HuH-7.5 (cell line): Measurements from ENCODE around the gene GFER.
"Not testable (repeated sequence)": the region's sequence is repeated elsewhere in the genome, so short reads cannot be mapped to it uniquely, and the experiment has no call there.

Experiments used
- DNase-seq: peaks from one replicate; pipeline ENCODE4 v3.0.0; 2011; ENCODE audit warnings: low spot score

The GFER gene

DNA sequence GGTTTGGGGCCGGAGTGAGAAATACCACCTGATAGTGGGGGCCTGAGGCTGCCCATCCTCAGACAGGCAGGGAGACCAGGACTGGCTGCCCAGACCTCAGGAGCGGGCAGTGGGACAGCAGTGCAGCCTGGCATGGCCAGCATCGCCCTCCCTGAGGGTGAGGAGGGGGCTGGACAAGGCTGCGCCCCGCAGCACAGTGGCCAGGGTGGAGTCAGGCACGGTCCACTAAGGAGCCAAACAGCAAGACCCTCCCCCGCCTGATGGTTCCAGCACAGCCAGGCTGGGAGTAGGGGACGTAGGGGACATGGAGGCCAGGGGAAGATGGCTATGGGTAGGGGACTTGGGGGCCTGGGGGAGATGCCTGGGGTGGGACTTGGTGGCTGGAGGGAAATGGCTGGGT lies 22.3 kb downstream of the GFER start:
- DNase-seq = no peak

DNA sequence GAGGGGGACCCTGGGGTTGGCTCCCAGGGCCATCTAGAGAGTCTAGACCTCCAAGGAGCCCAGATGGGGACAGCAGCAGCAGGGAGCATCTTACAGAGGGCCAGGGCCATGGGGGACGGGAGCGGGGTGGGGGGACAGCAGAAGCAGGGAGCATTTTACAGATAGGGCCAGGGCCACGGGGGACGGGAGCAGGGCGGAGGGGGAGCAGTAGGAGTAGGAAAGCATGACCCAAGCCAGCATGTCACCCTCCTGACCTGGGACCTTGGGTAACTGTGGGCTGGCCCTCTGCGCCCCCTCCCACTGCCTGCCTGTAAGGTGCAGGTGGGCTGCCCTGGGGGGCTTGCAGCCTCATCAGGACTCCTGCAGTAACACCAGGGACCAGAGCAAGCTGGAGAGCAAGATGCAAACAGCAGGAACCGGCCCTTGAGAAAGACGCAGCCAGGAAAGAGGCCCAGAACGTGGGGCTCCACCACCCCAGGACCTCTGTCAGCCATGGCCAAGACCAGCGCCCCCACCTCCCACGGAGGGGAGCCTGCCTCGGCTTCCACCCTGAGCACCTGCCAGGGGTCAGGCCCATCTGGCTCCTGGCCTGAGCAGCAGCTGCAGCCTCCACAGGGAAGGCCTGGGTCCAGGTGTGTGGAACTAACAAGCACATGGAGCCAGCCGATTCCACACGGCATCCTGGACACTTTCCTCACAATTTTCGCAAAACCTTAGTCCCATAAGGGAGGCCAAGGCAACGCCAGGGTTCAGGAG lies 23.3 kb downstream of the GFER start:
- DNase-seq = no peak

DNA sequence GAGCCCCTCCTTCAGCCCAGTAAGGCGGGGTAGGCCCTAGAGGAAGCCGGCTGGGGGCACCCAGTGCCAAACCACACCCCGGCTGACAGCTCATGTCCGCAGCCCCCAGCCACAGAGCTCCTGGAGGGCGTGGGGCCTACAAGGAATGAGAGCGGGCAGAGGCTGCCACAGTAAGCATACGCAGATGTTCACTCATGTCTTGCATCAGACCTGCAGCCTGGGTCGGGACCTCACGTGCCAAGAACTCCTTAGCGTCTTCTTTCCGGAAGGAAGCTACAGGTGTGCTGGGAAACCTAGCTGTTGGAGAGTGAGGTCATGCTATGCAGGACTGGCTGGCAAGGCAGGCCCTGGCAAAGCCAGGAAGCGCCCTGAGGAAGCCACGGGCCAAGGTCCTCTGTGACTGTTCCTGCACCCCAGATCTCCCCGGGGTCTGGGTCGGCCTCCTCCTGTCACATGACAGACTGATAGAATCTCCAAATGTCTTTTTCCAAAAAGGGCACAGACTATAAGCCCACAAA lies 24.1 kb downstream of the GFER start:
- no peak for DNase-seq

DNA sequence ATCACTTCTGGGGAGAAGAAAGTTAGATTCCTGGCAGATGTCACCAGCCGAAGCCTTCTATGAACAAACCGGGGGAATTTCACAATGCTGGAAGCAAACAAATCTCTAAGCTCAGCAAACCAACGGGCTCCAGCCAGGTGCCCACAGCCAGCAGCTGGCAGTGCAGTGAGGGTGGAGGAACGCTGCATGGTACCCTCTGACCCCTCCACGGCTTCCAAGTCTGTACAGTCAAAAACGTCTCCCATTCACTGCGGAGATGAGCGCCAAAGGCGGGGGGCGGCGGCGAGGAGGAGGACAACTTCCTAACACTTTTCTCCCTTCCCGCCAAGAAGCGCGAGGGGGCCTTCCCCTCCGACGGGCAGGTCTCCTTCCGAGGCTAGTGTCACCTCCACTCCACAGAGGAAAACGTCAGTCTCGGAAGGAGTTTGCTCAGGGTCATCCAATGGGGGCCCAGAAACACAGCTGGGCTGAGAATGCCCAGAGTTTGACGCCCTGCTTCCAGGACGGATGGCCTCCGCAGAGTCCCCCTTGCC lies 24.7 kb downstream of the GFER start:
- DNase-seq = peak; percentile 72

DNA sequence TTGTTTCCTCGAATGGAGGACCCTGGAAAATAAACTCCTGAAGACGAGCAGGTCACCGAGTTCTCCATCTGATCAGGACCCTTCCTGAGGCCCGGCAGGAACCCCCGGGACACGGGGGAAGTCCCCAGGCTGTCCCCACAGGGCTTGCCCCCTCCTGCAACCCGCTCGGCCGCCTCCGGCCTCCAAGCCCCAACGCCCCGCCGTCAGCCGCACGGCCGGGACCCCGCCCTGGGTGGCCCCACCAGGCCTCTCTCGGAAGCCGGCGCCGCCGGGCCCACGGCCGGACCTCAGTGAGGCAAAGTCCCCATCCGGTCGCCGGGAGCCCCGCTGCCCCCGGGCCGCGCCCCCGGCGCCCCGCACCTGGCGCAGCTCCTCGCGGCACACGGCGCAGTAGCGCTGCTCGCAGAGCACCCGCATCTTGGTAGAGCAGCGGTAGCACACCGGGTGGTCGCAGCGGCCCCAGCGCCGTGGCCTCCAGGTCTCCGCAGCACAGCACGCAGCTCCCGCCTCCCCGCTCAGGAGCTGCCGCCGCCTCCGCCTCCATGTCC lies 25.2 kb downstream of the GFER start:
- DNase-seq = peak; percentile 47

DNA sequence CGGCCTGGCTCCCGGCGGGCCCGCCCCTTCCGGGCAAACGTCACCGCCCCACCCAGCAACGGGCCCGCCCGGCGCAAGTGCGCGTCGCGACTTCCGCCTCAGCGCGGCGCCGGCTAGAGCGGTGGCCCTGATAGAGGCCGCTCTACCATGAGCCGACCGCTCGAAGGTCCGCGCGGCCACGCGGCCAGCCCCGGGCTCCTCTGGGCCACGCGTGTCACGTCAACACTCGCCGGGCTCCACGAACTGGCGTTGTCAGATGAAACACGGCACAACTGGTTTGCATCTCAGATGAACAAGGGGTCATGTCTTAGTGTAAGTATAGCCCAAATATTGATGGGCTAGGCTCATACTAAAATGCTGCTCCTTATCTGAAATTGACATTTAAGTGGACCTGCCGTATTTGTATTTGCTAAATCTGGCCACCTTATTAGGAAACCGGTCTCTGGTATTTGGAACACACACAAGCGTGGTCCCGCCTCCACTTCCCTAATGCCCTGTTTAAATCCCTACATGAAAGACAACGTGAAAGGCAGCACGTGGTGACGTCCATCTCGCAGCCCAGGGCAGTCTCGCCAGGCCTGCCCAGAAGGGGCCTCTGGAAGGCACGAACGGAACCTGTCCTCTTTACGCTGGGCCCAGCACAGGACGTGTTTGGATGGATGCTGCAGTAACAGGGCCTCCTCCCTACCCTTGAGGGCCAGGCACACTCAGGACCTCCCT lies 26.0 kb downstream of the GFER start, which contains the start of gene ZNF598:
Gene ZNF598 (minus strand): TSS at position 31 of the 720 bp plus-strand sequence.
- peak; percentile 89 for DNase-seq

DNA sequence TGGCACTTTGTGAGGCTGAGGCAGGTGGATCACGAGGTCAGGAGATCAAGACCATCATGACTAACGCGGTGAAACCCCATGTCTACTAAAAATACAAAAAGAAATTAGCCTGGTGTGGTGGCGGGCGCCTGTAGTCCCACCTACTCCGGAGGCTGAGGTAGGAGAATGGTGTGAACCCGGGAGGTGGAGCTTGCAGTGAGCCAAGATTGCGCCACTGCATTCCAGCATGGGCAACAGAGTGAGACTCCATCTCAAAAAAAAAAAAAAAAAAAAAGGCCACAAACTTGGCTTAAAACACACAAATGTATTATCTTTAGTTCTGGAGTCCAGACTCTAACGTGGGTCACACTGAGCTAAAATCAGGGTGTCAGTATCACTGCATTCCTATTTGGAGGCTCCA lies 27.7 kb downstream of the GFER start:
- not testable (repeated sequence) for DNase-seq

DNA sequence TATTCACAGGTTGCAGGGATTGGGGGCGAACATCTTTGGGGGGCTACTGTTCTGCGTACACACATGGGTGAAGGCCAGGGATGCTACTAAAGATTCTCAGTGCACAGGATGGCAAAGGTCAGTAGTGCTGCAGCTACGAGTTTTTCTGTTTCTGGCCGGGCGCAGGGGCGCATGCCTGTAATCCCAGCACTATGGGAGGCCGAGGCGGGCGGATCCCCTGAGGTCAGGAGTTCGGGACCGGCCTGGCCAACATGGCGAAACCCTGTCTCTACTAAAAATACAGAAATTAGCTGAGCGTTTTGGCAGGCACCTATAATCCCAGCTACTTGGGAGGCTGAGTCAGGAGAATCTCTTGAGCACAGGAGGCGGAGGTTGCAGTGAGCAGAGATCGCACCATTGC lies 29.5 kb downstream of the GFER start:
- no peak for DNase-seq

DNA sequence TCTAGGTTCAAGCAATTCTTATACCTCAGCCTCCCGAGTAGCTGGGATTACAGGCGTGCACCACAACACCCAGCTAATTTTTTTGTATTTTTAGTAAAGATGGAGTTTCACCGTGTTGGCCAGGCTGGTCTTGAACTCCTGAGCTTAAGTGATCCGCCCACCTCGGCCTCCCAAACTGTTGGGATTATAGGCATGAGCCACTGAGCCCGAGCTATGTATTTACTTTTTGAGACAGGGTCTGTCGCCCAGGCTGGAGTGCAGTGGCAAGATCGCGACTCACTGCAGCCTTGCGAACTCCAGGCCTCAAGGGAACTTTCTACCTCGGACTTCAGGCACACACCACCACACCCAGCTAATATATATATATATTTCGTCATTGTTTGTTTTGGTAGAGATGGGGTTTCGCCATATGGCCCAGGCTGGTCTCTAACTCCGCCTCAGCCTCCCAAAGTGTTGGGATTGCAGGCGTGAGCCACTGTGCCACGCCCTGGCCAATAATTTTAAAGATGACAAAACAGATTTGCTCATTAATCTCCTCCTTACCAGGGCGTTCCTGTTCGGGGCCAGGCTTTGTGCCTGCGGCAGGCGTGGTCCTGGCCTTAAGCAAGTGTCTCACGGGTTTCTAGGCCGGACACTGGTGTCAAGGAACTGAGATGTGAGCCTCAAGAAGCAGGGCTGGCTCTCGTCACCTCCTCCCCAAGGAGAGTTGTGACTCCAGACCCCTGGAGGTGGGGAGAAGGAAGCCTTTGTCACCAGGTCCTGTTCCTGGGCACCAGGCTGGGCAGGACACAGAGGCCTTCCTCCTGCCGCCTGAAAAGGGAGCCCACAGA lies 31.3 kb downstream of the GFER start:
- DNase-seq = no peak

DNA sequence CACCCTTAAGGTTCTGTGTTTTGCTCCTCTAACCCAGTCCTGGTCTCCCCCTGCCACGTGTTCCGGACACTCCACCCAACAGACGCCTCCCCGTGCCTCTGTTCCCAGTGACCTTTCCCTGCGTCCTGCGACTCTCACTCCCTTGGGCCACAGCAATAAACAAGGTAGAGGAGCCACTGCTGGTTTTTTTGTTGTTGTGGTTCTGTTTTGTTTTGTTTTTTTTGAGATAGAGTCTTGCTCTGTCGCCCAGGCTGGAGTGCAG lies 31.9 kb downstream of the GFER start:
- no peak for DNase-seq

DNA sequence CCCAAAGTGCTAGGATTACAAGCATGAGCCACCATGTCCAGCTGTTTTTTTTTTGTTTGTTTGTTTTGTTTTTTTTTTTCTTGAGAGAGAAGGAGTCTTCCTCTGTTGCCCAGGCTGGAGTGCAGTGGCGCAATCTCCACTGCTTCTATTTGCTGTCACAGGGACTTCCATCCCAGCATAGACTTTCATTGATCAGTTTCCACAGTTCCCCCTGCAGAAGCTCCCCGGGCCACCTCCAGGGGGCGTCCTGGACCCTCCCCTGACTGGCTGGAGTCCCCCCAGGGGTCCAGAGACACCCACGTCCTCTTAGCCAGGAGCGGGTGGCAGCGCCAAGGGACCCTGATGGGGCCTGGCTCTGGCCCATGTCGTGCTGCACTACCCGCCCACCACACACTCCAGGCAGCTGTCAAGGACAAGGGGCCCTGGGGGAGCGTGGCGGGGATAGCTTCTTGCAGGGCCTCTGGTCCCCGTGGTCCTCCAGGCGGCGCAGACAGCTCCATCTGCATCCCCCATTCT lies 32.5 kb downstream of the GFER start:
- DNase-seq = no peak

DNA sequence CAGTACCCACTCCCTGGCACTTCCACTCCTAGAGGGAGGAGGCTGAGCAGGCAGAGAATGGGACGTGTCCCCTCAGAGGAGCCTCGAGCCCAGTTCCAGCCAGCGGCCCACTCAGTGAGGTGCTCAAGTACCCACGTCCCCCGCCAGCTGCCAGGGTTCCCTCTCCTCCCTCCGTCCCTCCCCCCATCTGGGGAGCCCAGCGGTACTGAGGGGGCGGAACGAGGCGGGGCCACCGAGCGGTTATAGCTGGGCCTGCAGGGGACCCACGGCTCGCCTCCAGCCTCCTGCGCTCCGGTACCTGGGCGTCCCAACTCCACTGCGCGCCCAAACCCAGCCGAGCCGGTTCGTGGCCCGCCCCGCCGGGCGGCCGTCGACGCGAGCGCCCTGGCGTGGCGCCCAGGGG lies 35.5 kb downstream of the GFER start, which contains the start of gene NPW:
Gene NPW (plus strand): TSS at position 268 of the 403 bp plus-strand sequence.
- no peak for DNase-seq

DNA sequence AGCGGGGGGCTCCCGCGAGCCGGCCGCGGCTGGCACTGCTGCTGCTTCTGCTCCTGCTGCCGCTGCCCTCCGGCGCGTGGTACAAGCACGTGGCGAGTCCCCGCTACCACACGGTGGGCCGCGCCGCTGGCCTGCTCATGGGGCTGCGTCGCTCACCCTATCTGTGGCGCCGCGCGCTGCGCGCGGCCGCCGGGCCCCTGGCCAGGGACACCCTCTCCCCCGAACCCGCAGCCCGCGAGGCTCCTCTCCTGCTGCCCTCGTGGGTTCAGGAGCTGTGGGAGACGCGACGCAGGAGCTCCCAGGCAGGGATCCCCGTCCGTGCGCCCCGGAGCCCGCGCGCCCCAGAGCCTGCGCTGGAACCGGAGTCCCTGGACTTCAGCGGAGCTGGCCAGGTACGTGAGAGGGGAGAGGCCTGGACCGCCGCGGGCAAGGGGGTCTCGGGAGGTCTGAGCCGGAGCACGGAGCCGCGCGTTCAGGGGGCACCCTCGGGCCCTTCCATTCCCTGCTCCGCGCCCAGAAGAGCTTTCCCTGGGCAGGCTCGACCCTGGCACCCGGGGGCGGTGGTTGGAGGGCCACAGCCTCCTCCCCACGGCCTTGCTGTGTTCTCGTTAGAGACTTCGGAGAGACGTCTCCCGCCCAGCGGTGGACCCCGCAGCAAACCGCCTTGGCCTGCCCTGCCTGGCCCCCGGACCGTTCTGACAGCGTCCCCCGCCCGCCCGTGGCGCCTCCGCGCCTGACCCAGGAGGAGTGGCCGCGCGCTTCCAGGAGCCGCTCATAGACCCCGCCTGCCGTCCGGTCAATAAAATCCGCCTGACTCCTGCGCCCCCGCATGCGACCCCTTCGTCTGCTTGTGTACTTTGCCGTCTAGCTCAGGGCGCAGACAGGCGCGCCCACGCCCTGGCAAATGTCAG lies 36.2 kb downstream of the GFER start:
- DNase-seq = no peak

DNA sequence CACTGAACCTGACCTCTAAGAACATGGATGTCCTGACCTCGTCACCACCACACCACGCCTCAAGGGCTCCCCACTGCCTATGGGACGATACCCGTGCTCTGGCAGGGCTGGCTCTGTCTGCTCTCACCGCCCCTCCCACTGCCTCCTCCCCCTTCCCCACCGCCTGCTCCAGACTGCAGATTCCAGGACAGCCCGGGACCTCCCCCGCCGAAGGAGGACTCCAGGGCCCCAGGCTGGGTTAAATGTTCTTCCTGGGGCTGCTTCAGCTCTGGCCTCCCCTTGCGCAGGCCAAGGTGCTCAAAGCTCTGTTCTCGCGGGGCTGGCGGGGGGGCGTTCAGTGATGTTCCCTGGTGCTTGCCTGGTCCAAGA lies 38.7 kb downstream of the GFER start:
- DNase-seq = peak; percentile 87

DNA sequence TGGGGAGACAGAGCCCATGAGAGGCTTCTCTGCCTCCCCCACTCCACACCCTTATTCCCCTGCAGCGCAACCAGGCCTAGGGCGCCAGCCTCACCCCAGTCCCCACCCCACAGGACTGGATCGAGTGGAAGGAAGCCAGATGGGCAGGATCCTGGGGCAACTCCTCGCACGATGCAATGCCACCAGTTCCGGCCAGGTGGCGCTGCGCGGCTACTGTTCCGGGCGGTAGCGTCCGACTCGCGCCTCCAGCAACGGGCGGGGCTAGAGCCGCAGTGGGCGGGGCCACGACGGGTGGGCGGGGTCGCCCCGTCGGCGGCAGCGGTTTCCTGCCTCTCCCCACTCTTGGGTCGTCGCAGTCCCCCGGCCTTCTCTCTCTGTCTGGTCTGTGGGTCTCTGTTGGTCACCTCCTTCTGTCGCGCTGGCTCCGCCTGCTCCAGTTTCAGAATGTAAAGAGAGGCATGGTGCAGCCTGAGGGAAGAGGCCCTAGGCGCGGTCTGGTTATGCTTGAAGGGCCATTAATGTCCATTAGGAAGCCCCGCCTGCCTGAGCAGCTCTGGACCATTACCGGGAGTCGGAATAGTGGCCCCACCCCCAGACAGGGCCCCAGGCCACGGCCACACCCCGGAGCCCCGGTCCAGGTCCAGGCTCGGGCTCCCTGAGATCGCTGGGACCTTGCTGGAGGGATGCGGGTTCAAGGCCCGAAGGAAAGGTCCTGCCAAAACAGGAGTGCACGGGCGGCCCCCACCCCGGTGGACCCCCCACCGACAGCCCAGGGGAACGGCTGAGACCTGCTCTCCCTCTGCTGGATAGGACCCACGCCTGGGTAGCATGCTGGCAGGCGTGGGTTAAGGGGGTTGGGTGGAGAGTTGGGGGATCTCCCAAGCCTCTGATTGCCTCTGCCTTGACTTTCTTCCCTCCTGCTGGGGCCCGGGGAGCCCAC lies 39.4 kb downstream of the GFER start:
- DNase-seq = peak; percentile 97

DNA sequence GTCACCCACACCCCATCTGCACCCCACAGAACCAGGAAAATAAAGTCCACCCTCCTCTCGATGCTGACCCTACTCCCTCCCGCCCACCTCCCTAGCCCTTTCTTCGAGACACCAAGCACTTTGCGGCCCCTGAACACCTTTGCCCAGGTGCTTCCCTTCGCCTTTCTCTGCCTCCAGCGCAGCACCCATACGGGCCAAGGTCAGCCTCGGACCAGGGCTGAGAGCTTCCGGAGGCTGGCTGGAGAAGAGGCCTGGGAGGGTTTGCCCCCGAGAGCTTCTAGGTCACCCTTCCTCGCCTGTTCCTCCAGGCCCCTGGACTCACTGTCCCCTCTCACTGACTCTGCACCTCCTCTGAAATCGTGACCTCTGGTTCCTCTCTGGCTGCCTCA lies 40.0 kb downstream of the GFER start:
- DNase-seq = no peak

DNA sequence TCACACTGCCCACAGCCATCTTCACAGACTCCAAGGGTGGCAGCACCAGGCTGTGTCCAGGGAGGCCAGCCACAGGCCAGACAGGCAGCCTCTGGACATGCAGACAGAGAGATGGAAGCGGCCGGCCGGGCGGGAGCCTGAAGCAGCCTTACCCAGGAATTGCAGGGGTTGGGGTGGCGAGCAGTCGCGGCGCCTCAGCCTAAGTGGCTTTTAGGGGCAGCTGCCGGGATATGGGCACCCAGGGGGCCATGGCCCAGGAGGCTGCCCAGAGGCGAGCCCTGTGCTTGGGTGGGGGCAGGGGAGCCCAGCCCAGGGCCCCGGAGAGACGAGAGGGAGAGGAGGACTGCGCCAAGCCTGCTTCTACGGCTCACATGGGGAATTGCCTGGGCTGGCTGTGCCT lies 41.3 kb downstream of the GFER start:
- no peak for DNase-seq

DNA sequence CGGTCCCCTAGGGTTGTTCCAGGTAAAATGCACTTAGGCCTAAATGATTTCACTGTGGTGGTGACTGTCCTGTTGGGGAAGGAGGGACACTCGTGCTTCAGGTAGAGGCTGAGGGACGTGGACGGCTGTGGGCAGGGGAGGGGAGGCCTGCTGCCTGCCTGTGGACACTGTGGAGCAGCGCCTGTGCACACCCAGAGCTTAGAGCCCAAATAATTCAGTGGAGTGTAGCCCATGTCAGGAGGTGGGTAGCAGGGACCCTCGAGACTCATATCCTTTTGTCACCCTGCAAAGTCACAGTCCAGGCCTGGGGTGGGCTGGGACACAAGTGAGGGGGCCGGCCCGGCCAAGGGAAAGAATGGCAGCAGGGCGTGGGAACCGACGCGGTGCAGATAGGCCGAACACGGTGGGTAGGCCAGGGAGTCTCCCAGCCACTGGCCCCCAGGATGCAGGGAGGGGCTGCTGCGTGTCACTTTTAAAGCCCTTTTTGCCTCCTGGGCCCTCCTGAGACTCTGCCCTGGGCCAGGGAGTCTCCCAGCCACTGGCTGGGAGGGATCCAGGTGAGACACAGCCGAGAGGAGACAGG lies 42.0 kb downstream of the GFER start:
- DNase-seq = no peak

DNA sequence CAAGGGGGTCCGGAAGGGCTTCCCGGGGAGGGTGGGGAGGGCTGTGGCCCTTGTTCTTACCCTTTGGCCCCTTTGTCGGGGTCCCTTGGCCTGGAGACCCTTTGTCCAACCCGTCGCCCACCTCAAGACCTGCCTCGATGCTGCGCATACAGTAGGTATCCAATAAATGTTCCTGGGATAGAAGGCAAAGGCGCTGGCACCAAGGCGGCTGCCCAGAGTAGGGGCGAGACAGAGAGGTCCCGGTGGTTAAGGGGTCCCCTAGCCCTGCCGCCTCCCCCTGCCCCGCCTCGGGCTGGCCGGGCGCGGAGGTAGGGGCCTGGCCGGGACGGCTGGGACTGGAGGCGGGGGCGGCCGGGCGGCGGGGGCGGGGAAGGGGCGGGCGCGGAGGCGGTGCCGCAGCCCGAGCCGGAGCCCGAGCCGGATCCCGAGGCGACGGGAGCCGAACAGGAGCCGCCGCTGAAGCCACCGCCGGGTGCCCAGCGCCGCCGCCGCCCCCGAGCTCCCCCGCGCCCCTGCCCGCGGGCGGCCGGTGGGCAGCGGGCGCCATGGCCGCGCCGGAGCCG lies 42.5 kb downstream of the GFER start, which contains the start of gene NHERF2:
Gene NHERF2 (plus strand): TSS at position 442 of the 563 bp plus-strand sequence. CDS start 104 bp downstream, at position 546.
- DNase-seq = peak; percentile 79
